ENCODE results near the gene TBC1D17.

The TBC1D17 gene

DNA sequence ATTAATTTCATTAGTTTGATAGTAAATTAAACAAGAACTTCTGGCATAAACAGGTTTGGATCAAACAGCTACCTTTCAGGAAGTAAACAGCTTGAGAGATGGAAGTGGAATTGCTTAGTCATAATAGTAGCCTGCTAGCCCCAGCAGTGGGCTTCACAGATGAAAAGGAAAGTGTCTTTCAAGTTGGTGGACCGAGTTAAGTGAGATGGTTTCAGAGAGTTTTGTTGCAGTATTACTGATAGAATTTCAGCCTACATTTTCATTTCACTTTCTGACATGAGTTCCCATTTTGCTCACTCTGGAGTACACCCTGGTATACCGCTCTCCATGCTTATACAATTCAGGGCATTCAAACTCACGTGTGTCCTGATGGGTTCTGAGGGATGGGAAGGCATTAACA lies 28.6 kb upstream of the TBC1D17 start:
- DNase-seq (ENCODE audit: low spot score): no peak

DNA sequence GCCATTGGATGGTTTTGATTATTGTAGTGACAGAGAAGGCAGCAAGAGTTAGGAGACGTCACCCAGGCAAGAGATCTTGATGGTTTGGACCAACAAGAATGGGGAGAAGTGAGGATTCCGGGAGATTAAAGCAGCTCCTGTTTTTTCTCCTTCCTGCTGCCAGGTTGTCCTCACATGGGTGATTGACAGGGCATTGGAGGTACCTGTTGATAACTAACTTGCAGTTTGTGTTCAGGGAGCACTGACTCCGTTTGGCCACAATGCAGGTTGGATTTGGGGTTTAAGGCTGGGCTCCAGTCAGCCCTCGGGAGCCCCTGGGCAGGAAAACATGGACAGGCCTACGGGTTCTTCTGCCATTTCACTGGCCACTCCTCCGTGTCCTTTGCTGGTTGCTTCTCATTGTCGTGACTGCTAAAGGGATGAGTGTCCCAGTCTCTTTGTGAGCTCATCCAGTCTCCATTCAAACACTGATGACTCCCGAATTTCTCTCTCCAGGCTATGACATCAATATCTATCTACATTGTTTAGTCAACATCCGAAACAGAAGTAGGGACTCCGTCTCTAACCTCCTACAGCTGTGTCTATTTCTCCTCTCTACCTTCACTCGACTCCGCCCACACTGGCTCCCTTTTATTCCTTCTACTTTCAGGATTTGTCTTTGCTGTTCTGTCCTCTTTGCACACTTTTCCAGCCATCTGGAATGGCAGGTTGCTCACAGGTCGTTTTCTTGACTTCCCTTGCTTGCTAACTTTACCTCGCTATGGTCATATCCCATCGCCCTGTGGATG lies 27.9 kb upstream of the TBC1D17 start:
- no peak for DNase-seq (ENCODE audit: low spot score)

DNA sequence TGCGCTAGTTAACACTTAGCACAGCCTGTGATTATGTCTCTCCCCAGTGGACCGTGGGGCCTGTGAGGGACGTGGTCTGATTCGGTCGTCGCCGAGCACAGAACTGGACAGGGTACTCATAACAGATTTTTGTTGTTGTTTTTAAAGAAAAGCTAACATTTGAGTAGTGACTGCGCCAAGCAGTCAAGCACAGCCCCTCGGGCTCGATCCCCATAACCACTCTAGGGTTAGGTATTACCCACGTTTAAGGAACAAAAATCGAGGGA lies 27.3 kb upstream of the TBC1D17 start:
- DNase-seq (ENCODE audit: low spot score): no peak

DNA sequence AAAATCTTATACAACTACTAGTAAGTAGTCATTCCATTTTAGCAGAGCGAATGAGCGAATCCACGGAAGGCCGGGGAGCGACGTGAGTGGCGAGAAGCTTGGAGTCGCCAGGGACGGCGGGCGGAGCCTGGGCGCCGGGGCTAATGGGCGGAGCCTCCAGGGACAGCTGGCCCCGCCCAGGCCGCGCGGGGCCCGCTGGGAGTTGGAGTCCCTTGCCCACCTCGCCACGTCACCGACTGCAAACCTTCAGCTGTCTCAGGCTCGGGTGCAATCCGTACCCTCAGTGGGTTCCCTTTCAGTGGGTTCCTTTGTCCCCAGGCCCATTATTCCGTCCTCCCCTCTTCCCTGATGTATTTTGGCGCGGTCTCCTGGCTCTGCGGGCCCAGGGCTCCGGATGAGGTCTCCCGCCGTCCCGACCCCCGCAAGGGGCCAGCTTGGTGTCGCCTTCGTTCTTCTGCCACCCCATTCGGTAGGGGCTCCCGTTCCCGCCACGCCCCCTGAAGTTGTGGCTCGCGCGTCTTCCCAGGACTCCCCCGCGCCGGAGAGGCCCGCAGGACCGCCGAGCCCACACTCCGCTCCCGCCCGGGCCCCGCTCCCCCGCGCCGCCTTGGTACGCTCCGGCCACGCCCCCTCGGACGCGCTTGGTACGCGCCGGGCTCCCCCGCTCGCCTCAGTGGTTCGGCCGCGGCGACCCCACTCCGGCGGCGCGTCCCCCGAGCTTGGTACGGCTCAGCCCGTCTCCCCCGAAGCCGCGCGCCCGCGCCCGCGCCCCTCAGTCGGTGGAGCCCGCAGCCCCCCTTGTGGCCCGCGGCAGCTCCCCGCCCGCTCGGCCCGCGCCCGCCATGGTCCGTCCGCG lies 26.8 kb upstream of the TBC1D17 start, which contains the start of gene PTOV1:
Gene PTOV1, plus strand, starts transcription at position 673 of the 856 bp plus-strand sequence.
- peak; percentile 98 for DNase-seq (ENCODE audit: low spot score)

DNA sequence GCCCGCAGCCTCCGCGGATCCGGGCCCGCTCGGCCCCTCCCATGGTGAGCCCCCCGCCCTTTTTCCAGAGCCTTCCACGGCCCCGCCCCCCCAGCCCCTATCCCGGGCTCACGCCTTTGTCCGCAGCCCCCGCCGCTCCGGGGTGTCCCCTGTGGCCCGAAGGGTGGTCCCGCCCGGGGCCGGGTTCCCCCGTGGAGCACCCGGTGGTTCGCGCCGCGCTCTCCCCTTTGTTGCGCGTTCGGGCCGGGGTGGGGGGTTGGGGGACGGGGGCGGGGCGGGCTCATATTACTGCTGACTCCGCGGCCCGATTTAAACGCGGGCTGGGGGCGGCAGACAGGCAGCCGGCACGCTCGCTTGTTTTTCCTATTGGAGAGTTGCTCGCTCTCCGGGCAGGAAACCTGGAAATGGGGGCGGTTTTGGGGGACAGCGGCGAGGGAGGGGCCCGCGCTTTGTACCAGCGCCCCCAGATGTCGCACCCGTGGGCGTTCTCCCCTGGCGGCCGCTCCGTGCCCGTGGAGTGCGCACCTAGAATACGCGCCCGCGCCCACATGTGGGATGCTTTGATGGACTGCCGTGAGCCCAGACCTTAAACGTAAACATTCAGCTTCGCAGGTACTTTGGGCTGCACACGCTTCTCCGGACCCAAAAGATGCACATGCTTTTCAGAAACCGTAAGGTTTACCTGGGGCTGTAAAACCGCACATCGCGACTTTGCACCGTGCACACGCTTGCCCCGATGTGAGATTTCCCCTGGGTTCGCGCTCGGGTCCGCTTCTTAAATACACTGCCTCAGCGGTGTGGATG lies 25.8 kb upstream of the TBC1D17 start:
- DNase-seq (ENCODE audit: low spot score): no peak

DNA sequence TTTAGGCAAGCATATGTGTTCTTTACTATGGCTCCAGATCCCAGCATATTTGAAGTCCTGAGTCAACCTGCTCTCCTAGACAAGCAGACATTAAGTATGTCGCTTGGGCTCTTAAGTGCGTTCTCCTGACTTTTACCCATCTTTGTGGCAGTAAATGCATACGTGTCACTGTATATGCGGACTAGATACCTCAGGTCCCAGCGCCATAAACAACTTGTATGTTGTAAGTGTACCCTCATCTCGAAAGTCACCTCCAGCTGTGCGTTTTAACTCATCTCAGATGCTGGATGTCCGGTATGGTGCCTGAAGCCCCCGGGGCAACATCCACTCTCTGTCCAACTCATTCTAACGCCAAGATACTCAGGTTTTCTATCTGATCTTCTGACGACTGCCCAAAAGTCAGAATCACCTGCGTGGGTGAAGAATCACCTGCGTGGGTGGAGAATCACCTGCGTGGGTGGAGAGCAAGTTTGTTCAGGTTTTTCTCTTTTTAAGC lies 24.8 kb upstream of the TBC1D17 start:
- no peak for DNase-seq (ENCODE audit: low spot score)

DNA sequence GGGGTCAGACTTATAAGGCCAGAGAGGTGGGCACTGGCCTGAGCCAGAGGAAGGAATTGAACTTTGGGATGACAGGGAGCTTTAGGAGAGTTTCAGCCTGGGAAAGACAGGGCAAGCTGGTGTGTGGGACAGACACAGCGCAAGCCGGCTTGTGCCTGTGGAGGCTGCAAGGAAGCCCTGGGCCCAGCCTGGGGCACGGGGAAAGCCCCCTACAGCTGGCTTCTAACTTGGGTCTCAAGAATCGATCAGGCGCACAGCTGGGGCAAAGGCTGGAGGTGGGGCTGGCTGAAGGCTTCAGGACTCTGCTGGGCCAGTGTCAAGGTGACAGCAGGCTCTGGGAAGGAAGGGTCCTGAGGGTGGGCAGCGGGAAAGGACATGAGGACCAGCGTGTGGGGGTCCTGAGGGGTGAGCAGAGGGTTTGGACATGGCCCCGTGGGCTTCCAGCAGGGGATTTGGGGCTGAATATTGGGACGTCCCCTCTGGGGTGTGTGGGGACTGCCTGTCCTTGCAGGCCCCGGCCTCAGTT lies 23.6 kb upstream of the TBC1D17 start:
- DNase-seq (ENCODE audit: low spot score): no peak

DNA sequence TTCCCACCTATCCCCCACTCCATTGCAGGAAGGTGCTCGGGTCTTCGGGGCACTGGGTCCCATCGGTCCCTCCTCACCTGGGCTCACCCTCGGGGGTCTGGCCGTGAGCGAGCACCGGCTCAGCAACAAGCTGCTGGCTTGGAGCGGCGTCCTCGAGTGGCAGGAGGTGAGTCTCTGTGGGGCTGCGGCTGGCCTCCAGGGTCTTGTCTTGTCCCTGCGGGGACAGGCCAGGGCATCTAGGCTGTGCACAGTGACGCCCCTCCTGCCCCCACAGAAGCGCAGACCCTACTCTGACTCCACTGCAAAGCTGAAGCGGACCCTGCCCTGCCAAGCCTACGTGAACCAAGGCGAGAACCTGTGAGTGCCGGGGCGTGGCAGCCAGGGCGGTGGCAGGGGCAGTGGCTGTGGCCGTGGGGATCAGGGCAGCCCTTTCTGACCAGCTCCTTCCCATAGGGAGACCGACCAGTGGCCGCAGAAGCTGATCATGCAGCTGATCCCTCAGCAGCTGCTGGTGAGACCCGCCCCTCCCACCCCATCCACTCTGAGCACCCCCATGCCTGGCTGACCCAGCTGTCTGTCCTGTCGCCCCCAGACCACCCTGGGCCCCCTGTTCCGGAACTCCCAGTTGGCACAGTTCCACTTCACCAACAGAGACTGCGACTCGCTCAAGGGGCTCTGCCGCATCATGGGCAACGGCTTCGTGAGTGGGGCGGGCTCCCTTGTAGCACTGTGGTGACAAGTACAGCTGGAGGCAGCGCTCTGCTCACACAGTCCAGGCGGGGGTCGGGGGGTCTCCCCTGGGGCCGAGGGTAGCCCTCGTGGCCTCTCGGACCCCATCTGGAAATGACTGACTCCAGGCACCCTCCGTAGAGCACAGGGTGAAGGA lies 22.9 kb upstream of the TBC1D17 start:
- no peak for DNase-seq (ENCODE audit: low spot score)

DNA sequence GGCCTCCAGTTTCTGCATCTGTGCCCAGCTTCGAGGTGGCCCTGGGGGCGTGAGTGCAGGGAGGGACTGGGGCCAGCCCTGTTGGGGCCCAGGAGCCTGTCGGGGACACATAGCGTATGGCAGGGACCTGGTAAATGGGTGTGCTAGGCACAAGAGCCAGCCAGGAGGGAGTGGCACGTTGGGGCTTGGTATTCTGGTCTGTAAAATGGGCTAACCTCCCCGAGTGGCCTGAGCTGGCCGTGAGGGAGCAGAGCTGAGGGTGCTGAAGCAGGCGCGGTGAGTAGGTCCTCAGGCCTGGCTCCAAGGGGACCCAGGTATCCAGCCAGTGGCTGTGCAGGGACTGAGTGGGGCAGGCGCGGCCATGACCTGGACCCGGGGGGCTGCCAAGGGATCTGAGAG lies 22.2 kb upstream of the TBC1D17 start:
- DNase-seq (ENCODE audit: low spot score): no peak

DNA sequence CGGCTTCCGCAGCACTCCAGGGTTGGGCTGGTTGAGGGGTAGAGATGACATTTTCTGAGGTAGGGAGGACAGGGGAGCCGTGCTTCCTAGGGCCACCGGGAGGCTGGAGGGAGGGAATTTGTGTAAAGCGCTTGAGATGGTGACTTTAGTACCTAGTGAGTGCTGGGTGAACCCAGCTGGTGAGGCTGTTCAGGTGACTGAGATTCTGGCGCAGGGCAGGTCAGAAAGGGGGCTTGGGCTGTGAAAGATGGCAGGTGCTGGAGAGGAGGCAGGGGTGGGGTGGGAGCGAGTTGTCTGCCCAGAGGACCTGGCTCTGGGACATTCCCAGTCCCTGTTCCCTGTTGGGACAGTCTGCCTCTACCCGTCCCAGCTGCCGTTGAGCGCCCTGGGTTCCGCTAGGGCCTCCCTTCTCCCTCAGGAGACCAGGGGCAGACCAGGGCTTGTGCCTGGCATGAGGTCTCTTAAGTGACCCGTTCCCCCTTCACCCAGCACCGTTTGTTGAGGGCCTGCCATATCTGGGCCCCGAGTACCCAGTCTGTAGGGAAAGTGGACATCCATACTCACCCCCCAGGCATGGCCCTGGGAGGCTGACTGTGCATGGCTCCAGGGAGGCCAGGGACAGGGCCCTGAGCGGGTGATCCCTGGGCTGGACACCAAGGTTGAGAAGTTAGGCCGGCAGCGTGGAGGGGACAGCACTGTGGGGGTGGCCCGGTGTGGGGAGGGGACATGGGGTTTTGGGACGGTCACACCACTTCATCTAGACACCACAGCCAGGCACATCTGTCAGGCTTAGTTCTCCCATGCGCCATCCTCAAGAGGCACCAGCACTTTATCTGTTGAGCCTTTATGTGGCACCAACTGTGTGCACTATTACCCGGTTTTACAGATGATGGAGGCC lies 21.6 kb upstream of the TBC1D17 start:
- DNase-seq (ENCODE audit: low spot score): no peak

DNA sequence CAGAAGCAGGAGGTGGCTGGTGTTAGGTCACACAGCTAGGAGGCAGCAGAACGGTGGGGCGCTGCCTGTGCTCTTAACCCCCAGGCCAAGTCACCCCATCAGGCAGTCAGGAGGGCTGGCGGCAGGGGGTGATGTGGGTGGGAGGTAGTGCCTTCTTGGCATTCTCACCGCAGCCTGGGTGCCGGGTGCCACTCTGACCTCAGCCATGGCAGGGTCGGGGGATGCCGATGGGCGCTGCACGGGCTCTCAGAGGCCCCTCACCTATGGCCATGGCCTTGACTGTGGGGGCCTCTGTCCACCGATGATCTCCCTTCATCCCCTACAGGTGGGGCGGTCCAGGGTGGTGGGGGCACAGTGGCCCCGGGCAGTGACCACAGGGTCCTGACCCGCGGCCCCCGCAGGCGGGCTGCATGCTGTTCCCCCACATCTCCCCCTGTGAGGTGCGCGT lies 20.9 kb upstream of the TBC1D17 start:
- DNase-seq (ENCODE audit: low spot score): no peak

DNA sequence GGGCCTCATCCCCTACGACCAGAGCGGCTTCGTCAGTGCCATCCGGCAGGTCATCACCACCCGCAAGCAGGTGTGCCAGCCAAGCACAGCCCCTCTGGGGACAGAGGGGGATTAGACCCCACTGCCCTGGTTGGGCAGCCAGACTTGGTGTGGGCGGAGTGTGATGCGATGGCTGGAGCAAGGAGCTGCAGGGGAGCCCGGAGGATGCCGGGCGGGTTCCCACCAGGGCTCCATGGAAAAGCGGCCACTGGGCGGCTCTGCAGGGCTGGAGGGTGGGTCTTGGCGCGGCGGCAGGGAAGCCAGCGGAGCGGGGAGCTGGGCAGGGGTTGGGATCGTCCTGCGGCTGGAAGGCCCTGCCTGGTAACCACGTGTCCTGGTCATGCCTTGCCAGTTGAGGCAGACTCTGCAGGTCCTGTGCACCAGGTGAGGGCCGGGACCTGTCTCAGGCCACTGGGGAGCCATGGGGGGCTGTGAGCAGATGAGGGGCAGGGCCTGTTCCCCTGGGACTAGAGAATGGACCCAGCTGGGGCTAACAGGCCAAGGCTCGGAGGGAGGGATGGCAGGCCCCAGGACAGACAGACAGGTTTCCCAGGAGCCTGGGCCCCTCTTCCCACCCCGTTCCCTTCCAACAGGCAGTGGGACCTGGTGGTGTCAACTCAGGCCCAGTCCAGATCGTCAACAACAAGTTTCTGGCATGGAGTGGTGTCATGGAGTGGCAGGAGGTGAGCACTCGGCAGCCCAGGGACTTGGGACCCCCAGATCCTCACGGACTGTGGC lies 20.3 kb upstream of the TBC1D17 start:
- no peak for DNase-seq (ENCODE audit: low spot score)

DNA sequence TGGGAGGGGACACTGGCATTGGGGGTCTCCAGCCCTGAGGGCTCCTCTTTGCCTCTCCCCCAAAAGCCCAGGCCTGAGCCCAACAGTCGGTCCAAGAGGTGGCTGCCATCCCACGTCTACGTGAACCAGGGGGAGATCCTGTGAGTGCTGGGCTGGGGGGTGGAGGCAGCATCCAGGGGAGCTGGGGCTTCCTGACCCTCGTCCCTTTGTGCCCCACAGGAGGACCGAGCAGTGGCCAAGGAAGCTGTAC lies 19.7 kb upstream of the TBC1D17 start:
- DNase-seq (ENCODE audit: low spot score): no peak

DNA sequence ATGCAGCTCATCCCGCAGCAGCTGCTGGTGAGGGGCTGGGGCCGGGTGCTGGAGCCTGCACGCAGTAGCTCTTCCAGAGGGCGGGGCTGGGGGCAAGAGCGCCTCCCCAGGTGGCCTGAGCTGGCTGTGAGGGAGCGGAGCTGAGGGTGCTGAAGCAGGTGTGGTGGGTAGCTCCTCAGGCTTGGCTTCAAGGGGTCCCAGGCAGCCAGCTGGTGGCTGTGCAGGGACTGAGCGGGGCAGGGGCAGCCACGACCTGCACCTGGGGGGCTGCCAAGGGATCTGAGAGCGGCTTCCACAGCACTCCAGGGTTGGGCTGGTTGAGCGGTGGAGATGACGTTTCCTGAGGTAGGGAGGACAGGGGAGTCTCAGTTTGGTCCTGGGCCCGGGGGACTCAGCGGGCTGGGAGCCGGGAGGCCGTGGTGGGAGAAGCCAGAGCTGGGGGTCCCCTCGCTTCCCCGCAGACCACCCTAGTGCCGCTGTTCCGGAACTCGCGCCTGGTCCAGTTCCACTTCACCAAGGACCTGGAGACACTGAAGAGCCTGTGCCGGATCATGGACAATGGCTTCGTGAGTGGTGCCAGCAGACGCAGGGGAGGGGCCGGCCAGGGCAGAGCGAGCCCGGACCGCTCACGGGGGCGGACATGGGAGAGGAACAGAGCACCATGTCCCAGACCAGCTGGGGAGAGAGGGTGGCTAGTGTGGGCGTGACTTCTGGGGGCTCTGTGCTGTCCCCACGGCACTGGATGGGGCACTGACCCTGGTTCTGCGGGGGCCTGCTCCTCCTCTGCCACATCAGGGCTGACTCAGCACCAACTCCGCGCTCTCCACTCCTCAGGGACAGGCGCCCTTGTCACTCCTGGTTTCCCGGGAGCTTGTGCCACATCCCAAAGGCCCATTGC lies 19.2 kb upstream of the TBC1D17 start:
- DNase-seq (ENCODE audit: low spot score): no peak

DNA sequence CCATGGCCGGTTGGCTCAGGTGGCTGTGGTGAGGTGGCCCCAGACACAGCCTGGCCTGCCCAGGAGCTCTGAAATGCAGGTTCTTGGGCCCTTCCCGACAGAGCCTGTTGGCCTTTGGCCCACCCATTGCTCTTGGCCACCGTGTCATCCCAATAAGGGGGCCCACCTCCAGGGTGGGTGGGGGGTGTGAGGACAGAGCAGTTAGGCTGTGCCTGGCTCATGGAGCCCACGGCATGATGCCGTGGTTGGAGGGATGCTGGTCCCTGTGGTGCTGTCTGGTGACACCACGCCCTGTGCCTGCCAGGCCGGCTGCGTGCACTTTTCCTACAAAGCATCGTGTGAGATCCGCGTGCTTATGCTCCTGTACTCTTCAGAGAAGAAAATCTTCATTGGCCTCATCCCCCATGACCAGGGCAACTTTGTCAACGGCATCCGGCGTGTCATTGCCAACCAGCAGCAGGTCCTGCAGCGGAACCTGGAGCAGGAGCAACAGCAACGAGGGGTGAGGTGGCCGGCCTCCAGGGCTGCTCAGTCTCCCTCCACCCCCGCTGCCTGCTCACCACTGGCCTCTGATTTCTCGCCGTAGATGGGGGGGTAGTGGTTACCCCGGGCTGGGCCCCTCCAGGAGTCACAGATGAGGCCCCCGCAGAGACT lies 17.7 kb upstream of the TBC1D17 start:
- no peak for DNase-seq (ENCODE audit: low spot score)

DNA sequence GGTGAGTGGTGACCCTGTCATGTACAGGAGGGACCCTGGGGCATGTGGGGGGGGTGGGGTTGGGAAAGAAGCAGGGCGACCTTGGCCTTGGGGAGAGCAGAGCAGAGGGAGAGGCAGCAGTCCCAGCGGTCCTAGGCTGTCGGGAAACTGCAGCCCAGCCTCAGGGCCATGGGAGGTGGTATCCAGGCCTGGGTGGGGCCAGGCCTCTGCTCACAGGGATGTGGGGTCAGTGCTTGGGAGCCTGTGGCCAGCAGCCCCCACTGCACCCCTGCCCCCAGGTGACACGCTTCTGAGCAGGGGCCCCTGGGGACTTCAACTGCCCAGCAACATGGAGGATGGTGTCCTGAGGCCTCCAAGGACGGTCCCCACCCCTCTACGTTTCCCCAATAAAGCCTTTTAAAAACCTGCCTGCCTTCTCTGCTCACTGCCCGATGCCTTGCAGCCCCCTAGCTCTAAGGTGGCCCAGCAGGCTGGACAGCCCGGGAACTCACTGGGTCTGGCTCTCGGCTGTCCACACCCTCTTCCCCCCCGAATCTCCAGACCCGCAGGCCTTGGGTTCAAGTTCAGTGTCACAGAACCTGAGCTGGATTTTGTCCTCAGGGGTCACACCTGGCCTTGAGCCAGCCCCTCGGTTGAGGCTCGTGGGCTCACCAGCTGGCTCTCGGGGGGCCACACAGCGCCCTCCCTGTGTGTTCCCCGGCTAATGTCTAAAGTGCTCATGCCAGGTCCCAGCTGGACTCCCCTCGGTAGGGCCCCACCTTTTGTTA lies 17.0 kb upstream of the TBC1D17 start:
- no peak for DNase-seq (ENCODE audit: low spot score)

DNA sequence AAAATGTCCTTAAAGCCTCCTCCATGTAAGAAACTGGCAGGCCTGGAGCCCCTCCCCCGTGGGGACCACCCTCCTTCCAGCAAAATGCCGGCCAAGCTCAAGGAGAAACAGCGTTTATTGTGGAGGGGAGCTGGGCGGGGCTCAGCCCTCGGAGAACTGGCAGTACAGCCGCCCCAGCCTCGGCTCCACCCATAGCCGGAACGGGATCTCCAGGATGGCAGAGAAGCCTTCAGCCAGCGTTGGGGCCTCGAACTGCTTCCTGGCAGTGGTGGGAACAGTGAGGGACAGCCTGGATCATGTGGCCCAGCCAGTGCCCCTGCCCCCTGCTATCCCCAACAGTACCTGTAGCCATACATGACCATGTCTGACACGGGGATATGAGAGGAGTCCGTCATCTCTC lies 16.4 kb upstream of the TBC1D17 start:
- DNase-seq (ENCODE audit: low spot score): no peak

All from AG08395 (cell line).